ENCODE measurements around the gene UBE2C.

DNA sequence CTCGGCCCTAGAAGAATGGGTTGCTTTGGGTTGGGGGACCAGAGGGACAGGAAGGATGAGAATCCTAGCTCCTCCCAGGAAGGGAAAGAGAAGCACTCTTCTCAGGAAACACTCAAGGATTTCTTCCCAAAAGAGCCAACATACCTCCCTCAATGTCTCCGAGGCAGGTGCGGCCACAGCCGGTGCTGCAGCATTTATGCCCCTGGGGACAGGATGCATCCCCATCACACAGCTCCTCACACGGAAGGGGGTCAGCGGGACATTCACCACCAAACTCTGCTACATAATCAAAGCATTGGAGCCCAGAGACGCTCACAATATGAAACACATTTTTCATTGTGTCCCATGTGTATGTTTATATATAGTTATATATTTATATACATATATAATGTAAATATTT lies 35.5 kb upstream of the UBE2C start:
- TF ChIP-seq EZH2 (IDR thresholded peaks at IDR 0.05; ENCODE audit: low read length, missing control alignments) = no peak
- TF ChIP-seq, protein P1, sequence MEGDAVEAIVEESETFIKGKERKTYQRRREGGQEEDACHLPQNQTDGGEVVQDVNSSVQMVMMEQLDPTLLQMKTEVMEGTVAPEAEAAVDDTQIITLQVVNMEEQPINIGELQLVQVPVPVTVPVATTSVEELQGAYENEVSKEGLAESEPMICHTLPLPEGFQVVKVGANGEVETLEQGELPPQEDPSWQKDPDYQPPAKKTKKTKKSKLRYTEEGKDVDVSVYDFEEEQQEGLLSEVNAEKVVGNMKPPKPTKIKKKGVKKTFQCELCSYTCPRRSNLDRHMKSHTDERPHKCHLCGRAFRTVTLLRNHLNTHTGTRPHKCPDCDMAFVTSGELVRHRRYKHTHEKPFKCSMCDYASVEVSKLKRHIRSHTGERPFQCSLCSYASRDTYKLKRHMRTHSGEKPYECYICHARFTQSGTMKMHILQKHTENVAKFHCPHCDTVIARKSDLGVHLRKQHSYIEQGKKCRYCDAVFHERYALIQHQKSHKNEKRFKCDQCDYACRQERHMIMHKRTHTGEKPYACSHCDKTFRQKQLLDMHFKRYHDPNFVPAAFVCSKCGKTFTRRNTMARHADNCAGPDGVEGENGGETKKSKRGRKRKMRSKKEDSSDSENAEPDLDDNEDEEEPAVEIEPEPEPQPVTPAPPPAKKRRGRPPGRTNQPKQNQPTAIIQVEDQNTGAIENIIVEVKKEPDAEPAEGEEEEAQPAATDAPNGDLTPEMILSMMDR (conservative IDR thresholded peaks at IDR 0.05 in 1 of 2, IDR thresholded peaks at IDR 0.05 in 1 of 2; ENCODE audit: low read depth in 1 of 2, low read length in 2 of 2) = no peak

Data from fibroblast of lung (primary cell).